ENCODE measurements around the gene CDH22.

The CDH22 gene

DNA sequence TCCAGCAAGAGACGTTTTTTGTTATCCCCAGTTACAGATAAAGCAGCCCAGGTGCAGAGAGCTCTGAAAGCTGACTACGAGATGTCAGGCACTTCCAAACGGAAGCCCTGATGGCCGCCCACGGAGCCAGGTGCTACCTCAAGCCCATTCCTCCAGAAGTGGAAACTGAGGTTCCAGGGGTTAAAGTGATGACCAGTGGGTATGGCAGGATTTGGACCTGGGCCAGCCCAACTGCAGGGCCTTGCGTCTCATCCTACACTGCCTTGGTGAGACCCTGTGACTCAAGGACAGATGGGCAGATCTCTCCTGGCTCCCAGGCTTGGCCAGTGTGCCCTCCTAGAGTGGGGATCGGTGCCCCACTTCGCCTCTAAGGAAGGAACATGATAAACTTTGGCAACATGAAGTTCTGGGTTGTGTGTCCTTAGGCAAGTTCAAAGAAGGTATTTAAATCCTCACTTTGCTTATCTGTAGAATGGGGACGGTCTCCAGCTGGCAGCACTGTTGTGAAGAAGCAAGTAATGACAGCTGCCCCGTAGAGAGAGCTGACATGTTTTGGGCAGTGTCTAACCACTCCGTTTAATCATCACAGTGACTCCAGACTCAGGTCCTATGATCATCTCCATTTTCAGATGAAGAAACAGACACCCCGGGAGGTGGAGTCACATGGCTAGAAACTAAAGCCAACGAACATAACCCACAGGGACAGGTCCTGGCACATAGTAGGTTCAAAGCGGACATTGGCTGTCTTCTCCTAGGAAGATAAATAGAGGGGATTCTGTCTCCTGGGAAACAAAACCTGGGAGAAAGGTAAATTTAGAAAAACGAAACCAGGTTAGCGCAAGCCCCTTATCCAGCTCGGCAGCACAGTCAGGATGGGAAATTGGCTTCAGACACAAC is 34.4 kb upstream of the CDH22 start:
- no peak overlapping the region for H3K27ac ChIP-seq
- TF ChIP-seq, protein P1, sequence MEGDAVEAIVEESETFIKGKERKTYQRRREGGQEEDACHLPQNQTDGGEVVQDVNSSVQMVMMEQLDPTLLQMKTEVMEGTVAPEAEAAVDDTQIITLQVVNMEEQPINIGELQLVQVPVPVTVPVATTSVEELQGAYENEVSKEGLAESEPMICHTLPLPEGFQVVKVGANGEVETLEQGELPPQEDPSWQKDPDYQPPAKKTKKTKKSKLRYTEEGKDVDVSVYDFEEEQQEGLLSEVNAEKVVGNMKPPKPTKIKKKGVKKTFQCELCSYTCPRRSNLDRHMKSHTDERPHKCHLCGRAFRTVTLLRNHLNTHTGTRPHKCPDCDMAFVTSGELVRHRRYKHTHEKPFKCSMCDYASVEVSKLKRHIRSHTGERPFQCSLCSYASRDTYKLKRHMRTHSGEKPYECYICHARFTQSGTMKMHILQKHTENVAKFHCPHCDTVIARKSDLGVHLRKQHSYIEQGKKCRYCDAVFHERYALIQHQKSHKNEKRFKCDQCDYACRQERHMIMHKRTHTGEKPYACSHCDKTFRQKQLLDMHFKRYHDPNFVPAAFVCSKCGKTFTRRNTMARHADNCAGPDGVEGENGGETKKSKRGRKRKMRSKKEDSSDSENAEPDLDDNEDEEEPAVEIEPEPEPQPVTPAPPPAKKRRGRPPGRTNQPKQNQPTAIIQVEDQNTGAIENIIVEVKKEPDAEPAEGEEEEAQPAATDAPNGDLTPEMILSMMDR (conservative IDR thresholded peaks at IDR 0.05), result no peak

DNA sequence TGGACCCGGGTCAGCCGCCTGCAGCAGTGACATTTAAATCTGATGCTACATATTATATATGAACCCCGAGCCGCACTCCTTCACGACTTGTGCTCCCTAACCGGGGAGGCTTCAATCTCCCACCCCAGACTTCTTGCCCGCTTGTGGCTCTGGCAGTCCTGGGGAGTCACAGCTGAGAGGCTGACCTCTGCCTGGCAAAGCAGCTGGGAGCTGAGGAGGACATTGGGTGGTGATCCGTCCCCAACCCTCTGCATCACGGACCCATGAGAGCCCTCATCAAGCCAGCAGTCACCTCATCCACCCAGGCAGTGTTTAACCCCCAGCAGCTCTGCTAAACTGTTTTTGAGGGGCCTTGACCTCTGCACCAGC is 33.7 kb upstream of the CDH22 start:
- TF ChIP-seq, protein P1 (conservative IDR thresholded peaks at IDR 0.05), result no peak
- H3K27ac ChIP-seq, result no peak overlapping the region

GRCh38 chr20:46341074-46342009 is 33.0 kb upstream of the CDH22 start:
- TF ChIP-seq, protein P1 (conservative IDR thresholded peaks at IDR 0.05), result no peak

DNA sequence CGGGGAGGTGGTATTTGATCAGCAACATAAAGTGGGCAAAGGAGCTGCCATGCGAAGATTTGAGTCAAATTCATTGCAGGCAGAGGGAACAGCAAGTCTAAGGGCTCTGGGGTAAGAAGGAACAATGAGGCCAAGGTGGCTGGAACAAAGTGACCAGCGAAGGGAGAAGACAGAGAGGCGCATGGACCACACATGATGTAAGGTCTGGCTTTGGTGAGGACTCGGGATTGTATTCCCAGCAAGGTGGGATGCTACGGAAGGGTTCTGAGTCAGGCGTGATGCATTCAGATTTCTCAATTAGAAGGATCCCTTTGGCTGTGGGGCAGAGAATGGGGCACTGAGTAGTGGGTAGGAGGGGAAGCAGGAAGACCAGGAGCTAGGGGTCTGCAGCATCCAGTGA is 30.7 kb upstream of the CDH22 start:
- H3K27ac ChIP-seq, result no peak overlapping the region
- TF ChIP-seq, protein P1 (conservative IDR thresholded peaks at IDR 0.05), result no peak

More at GRCh38 chr20:46341074-46342009, 33.0 kb upstream of the CDH22 start:
- H3K27ac ChIP-seq, result no peak overlapping the region

- TF ChIP-seq, protein P1 (conservative IDR thresholded peaks at IDR 0.05), result no peak
- H3K27ac ChIP-seq, result no peak overlapping the region
Observed at GRCh38 chr20:46336735-46337134, 28.4 kb upstream of the CDH22 start.

GRCh38 chr20:46334303-46334904 is 26.1 kb upstream of the CDH22 start:
- no peak overlapping the region for H3K27ac ChIP-seq
- TF ChIP-seq, protein P1 (conservative IDR thresholded peaks at IDR 0.05), result no peak

All from VCaP (cell line).